ENCODE data around the gene NLGN4Y. TPM values are rescaled to one million over a fixed set of nuclear protein-coding genes. Genes with fewer than 3 reads are reported as not detected.

NLGN4Y gene
- total and polyA plus RNA-seq, 4 donors: 2.9 to 5.3 TPM; not detected in 2

GRCh38 chrY:14822906-14823305 lies 298.6 kb downstream of the NLGN4Y start:
- H3K4me1 ChIP-seq (ENCODE audit: control insufficient read depth in 4 of 4, insufficient read depth in 4 of 4, low read length in 3 of 4): no peaks in the 10 kb centered on the region
- DNase-seq (ENCODE audit: low spot score): no peak
- H3K36me3 ChIP-seq (ENCODE audit: control insufficient read depth in 4 of 4, insufficient read depth in 3 of 4, low read depth in 1 of 4, low read length in 3 of 4): no peaks in the 10 kb centered on the region
- no peaks in the 10 kb centered on the region for H3K27me3 ChIP-seq (ENCODE audit: control insufficient read depth in 4 of 4, insufficient read depth in 4 of 4, low read length in 3 of 4)
- TF ChIP-seq TAF1 (conservative IDR thresholded peaks at IDR 0.05) (no peak), ATF3 (IDR thresholded peaks at IDR 0.05) (no peak), MAX (IDR thresholded peaks at IDR 0.05) (no peak), FOXA2 (IDR thresholded peaks at IDR 0.05) (no peak), RXRA (IDR thresholded peaks at IDR 0.05) (no peak), HNF4G (IDR thresholded peaks at IDR 0.05) (no peak), ZBTB33 (IDR thresholded peaks at IDR 0.05) (no peak), JUND (IDR thresholded peaks at IDR 0.05) (no peak), CTCF (IDR thresholded peaks at IDR 0.05; ENCODE audit: low read depth, low read length, missing input control) (no peak), GABPA (IDR thresholded peaks at IDR 0.05 in 1 of 2, conservative IDR thresholded peaks at IDR 0.05 in 1 of 2) (no peak), YY1 (IDR thresholded peaks at IDR 0.05) (no peak), REST (IDR thresholded peaks at IDR 0.05) (no peak), NR2F2 (IDR thresholded peaks at IDR 0.05) (no peak), FOXA1 (IDR thresholded peaks at IDR 0.05) (no peak), HNF4A (conservative IDR thresholded peaks at IDR 0.05) (no peak), RAD21 (IDR thresholded peaks at IDR 0.05) (no peak)
- H3K27ac ChIP-seq (ENCODE audit: low read depth in 1 of 2, low read length in 2 of 2): no peak overlapping the region
- no peak overlapping the region for H3K4me3 ChIP-seq (ENCODE audit: low read depth in 1 of 3, low read length in 3 of 3)
- no peak overlapping the region for H3K9ac ChIP-seq (ENCODE audit: low read depth in 1 of 2, low read length in 2 of 2)
- no peaks in the 10 kb centered on the region for H3K9me3 ChIP-seq (ENCODE audit: control insufficient read depth in 4 of 4, low read length in 3 of 4)
- WGBS: 94% methylated on average over 1 of the region's 1 CpG

GRCh38 chrY:14824583-14824982 lies 300.3 kb downstream of the NLGN4Y start:
- Histone ChIP-seq H3K9ac (ENCODE audit: low read depth in 1 of 2, low read length in 2 of 2) (no peak overlapping the region), H3K27ac (ENCODE audit: low read depth in 1 of 2, low read length in 2 of 2) (no peak overlapping the region), H3K27me3 (ENCODE audit: control insufficient read depth in 4 of 4, insufficient read depth in 4 of 4, low read length in 3 of 4) (no peaks in the 10 kb centered on the region), H3K36me3 (ENCODE audit: control insufficient read depth in 4 of 4, insufficient read depth in 3 of 4, low read depth in 1 of 4, low read length in 3 of 4) (no peaks in the 10 kb centered on the region), H3K4me1 (ENCODE audit: control insufficient read depth in 4 of 4, insufficient read depth in 4 of 4, low read length in 3 of 4) (no peaks in the 10 kb centered on the region), H3K4me3 (ENCODE audit: low read depth in 1 of 3, low read length in 3 of 3) (no peak overlapping the region), H3K9me3 (ENCODE audit: control insufficient read depth in 4 of 4, low read length in 3 of 4) (no peaks in the 10 kb centered on the region)
- WGBS: 92% methylated on average over 2 of the region's 2 CpGs
- no peak for DNase-seq (ENCODE audit: low spot score)
- TF ChIP-seq YY1 (IDR thresholded peaks at IDR 0.05): no peak
- no peak for TF ChIP-seq GABPA (IDR thresholded peaks at IDR 0.05 in 1 of 2, conservative IDR thresholded peaks at IDR 0.05 in 1 of 2)
- TF ChIP-seq FOXA2 (IDR thresholded peaks at IDR 0.05): no peak
- TF ChIP-seq CTCF (IDR thresholded peaks at IDR 0.05; ENCODE audit: low read depth, low read length, missing input control): no peak
- no peak for TF ChIP-seq HNF4A (conservative IDR thresholded peaks at IDR 0.05)
- TF ChIP-seq REST (IDR thresholded peaks at IDR 0.05): no peak
- TF ChIP-seq TAF1 (conservative IDR thresholded peaks at IDR 0.05): no peak
- TF ChIP-seq EGR1 (IDR thresholded peaks at IDR 0.05; ENCODE audit: low read depth in 2 of 2): no peak
- TF ChIP-seq FOXA1 (IDR thresholded peaks at IDR 0.05): no peak
- TF ChIP-seq JUND (IDR thresholded peaks at IDR 0.05): no peak
- no peak for TF ChIP-seq ATF3 (IDR thresholded peaks at IDR 0.05)

All from liver (tissue), 9 donors.